HuH-7 (cell line): ENCODE data around the gene KIAA0319L.

Experiments
- DNase-seq: peaks from one replicate; pipeline ENCODE4 v3.0.0; 2011; ENCODE audit warnings: low spot score

The KIAA0319L gene

DNA sequence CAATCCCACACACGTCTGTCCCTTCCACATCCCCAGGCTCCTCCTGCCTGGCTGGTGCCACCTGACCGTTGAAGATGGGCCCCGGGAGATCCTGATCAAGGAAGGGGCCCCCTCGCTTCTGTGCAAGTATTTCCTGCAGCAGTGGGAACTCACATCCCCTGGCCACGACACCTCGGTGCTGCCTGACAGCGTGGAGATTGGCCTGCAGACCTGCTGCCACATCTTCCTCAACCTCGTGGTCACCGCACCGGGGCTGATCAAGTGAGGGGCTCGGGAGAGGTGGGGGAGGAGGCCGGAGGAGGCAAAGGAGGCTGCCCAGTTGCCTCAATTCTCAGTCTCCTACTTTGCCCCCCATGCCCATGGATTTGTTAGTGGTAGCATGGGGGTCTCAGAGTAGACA lies 6.0 kb upstream of the KIAA0319L start:
- DNase-seq: no peak

DNA sequence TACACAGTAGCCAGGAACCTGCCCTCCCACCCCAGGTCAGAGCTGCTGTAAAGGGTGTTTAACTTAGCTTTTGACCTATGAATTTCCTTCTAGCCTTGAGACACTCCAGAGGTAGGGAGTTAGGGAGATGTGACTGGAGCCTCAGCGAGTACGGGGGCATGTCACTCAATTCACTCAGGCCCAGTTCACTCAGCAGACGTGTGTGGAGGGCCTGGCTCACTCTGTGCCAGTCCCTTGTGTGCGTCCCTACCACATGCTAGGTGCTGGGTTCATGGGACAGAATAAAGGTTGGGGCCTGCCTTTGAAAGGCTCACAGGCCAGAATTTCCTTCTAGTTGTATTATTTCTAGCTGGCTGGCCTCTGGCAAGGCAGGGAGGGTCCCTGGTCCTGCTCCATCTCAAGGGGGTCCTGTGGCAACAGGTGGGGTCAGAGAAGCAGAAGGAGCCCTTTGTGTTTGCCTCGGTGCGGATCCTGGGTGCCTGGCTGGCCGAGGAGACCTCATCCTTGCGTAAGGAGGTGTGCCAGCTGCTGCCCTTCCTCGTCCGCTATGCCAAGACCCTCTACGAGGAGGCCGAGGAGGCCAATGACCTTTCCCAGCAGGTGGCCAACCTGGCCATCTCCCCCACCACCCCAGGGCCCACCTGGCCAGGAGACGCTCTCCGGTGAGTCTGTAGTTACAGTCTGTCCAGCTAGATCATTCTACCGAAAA lies 4.9 kb upstream of the KIAA0319L start:
- DNase-seq: no peak

DNA sequence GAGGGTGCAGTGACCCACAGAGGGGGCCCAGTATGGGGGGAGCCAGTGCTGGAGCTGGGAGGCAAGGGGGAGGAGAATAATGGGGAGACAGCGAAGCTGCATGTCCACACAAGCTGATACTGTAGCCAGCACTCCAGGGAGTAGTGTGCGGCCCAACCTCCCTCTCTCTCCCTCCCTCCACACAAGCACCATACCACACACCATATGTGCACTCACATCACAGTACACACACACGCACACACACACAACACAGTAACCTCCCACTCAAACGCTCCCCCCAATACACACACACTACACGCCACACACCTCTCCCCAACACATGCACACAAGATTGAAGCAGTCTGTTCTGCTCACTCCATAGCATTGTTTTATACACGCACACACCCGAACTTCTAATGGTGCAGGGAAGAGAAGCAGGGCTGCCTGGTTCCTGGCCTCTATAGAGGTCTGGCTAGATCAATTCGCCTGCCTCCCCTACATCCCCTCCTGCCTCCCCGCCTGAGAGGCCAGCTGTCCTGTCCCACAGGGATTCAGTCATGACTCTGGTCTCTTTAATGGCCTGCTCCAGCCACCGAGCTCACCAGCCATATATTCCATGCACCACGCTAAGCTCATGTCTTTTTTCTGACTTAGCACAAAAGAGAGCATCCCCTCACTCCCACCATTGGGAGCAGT lies 4.2 kb upstream of the KIAA0319L start:
- no peak for DNase-seq

DNA sequence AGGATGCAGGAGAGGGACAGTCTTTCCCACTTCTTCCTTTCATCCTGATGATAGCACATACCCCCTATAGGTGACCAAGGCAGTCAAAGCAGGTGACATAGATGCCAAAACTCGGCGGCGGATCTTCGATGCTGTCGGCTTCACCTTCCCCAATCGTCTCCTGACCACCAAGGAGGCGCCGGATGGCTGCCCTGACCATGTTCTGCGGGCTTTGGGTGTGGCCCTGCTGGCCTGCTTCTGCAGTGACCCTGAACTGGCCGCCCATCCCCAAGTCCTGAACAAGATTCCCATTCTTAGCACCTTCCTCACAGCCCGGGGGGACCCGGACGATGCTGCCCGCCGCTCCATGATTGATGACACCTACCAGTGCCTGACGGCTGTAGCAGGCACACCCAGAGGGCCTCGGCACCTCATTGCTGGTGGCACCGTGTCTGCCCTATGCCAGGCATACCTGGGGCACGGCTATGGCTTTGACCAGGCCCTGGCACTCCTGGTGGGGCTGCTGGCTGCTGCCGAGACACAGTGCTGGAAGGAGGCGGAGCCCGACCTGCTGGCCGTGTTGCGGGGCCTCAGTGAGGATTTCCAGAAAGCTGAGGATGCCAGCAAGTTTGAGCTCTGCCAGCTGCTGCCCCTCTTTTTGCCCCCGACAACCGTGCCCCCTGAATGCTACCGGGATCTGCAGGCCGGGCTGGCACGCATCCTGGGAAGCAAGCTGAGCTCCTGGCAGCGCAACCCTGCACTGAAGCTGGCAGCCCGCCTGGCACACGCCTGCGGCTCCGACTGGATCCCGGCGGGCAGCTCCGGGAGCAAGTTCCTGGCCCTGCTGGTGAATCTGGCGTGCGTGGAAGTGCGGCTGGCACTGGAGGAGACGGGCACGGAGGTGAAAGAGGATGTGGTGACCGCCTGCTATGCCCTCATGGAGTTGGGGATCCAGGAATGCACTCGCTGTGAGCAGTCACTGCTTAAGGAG lies 3.3 kb upstream of the KIAA0319L start:
- no peak for DNase-seq

DNA sequence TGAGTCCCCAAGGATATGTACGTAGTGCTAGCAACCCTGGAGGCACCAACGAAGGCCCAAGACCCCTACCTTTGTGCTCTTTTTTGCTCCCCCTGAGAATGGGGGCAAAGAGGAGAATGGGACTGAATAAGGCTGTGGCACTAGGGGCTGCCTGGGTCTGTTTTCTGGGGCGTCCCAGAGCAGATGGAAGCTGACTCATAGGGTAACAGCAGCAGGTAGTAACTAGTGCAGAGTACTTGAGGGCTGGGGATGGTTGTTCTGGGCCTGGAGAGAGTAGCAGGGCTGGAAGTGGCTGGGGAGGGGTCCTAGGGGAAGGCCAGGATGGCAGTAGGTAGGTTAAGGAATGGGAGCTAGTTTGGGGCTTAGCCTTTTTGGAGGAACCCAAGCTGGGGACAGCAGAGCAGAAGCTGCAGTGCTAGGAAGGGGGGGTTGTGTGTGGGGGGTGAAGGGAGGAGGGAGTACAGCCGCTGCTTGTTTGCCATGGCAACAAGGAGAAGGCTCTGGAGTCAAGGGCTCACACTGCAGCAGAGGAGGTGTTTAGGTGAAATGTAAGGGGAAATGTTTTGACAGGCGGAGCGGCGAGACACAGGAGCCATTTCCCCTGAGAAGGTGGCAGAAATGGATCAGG lies 2.2 kb upstream of the KIAA0319L start:
- DNase-seq: no peak

DNA sequence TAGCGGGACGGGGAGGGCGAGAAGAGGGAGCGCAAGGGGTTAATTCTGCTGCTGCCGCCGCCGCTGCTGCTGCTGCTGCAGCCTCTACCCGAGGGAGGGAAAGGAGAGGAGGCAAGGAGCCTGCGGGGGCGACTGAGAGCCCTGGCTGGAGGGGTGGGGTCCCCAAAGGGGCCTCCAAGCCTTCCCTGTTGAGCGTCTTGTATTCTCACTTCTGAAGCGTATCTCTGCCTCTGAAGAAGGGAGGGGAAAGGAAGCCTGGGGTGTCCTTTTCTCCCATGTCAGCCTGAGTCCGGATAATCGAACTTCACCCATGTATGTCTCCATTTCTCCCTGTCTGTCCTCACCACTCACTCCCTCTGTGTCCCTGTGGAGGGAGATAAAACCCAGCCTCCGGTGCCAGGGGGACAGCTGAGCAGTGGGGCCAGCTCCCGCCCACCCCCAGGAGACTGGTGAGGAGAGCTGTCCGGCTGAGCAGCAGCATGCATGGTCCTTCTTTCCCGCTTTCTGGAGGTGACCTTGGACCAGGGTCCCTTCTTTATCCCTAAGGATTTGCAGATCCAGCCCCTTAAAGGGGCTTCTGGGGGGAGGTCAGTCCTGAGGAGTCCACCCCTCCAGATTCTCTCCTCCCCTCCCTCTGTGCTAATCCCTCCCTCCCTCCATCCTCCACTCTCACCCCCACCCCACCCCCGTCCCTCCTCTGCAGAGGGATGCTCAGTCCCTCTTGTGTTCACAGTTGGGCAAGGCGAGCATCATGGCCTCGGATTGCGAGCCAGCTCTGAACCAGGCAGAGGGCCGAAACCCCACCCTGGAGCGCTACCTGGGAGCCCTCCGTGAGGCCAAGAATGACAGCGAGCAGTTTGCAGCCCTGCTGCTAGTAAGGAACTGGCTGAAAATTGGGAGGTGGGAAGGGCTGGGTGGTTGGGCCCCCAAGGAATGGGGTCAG lies 1.4 kb upstream of the KIAA0319L start:
- no peak for DNase-seq

DNA sequence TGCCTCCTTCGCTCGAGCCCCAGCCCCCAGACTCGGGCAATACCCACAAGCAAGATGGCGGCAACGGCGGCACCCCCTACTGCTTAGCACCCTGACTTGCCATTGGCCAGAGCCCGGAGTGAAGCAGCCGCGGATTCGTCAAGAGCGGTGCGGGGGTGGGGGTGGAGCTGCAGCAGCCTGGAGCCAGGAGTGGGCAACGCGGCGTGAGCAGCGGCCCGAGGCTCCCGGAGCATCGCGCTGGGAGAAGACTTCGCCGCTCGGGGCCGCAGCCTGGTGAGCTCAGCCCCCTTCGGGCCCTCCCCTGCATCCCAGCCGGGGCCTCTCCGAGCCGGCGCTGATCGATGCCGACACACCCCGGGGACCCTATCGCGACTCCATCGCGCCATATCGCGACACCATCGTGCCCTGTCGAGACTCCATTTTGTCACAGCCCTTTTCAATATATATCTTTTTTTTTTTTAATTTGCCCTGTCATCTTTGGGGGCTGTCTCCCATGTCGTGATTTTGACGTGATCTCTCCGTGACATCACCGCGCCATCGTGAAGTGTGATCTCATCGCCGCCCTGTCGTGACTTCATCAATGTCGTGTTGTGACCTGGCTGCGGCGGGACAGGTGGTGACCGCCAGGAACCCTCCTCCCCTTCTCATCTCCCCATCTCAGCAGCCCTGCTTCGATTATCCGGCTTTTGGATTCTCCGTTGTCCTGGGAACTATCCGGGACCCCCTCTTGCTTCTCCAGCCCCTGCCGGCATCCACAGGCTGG lies 589 bp upstream of the KIAA0319L start, which contains the start of gene NCDN:
Gene NCDN (plus strand): TSS at position 189 of the 763 bp plus-strand sequence. CDS start 392 bp downstream, at position 581.
- DNase-seq: peak; percentile 97

DNA sequence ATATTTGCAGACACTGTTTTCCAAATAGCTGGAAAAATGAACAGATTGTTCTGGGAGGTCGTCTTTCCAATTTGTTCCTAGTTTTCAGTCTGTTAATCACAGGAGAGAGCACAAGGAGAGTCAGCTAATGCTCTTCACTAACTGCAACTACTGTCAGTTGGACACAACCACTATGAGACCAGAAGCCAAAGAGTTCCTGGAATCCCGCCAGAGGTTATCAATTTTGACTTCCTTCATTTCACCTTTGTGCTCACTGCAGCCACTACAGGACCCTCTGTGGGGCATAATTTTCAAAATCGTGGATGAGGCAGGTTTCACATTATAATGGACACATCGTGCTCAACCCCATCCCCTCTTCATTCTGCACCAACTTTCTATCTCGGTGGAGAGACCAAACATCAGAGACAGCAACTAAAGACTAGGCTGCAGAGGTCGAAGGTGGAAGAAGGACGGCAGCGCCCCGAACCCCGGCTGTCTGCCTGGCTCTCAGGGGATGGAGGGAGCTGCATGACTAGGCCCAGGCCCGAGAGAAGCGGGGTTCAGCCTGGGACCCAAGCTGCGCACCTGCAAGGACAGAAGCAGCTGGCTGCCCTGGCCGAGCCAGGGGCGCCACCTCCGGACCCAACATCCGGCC lies 602 bp downstream of the KIAA0319L start:
- DNase-seq: no peak

DNA sequence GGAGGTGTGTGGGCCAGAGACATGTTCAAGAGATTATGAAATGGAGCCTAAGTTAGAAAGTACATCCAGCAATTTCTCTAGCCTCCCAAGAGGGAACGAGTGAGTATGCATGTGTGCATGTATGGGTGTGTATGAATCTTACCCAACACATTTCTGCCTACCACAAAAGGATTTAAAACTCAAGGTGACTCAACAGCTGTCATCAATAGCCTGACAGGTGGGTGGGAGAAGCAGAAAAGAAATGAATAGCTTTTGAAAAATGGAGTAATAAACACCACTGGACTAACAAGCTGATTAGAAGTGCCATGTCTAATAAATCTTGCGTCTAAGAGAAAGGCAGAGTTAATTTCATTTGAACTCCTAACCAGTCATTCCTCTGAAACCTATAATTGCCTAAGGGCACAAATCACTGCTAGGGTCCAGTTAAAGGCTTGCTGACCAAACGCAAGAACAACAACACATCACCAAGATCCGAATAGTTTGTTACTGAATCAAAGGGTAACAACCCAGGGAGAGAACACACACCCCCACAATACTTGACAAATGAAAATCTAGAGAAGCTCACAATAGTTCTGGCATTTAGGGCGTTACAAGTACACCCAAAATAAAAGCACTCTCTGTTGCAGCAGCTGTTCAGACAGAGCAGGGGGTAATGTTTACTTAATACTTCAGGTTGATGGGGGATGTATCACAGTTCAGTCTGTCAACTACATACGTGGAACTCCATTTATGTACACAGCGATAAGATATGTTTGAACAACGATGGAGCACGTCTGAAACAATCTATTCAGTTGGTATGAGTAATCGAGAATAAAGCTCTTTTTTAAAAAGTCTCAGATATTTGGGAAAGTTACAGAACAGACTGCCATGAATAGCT lies 1.4 kb downstream of the KIAA0319L start:
- DNase-seq: peak; percentile 71

DNA sequence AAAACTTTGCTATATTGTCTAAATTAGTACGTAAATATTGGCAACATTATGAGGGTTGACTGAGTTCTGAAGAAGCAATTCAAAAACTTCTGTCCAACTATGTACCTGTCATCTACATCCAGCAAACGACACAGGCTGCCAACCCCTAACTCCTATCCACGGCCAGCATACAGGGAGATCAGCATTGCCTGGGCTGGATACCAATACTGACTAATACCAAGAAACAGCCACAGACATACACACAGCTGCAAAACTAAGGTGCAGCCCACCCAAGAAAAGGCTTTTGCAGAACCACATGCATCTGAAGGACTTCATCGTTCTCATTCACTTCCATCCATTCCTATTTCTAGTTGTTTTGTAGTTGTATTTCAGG lies 2.0 kb downstream of the KIAA0319L start:
- DNase-seq: no peak

DNA sequence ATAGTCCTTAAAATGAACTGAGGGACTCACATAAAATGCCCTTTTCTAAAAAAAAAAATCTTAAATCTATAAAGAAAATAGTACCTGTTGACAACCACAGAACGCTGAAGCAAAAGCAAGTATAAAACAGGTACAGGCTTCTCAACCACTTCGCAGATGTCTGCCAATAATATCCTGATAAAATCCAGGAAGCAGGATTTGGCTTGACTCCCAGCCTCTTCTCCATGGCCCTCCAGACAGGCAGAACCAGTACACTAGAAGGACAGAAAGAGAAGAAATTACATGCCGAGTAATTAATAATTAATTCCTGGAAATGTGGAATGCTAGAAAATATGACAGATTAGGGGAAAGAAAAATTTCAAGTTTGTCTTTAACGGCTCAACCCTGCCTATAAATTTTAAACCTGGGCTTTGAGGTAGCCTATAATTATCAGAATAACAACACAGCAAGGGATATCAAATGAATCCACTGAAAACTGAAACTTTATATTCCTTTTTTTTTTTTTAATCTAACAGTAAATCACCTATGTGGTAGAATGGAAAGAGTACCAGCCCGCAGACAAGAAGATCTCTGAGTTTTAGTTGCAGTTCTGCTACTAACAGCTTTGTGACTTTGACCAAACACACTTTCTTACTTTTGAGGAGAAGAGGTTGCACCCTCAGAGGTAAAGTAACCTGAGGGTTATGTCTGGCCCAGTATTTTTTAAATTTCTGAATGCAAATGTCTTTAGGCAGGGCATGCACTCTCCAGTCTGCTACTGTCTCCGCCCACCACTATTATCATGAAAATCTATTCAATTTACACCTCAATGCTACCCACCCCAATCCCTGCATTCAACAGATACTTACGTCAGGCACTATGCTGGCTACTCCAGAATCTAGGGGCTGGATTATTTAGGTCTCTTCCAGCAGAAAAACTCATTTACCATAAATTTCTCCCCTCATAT lies 2.7 kb downstream of the KIAA0319L start:
- DNase-seq: no peak

DNA sequence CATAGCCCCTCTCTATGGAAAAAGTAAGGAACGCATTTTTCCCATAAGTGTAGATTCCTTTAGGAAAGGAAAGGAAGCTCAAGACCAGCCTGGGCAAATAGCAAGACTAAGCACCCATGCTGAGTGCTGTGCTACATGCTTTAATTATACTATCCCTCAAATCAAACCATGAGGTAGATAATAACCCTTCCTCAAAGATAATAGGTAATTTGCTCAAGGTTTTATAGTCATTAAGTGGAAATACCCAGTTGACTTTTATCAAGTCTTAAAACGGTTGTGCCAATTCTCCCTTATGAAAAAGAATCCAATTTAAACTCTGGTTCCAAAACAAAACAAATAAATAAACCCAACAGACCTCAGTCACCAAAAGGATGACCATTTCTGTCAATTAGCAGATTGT lies 3.4 kb downstream of the KIAA0319L start:
- no peak for DNase-seq

DNA sequence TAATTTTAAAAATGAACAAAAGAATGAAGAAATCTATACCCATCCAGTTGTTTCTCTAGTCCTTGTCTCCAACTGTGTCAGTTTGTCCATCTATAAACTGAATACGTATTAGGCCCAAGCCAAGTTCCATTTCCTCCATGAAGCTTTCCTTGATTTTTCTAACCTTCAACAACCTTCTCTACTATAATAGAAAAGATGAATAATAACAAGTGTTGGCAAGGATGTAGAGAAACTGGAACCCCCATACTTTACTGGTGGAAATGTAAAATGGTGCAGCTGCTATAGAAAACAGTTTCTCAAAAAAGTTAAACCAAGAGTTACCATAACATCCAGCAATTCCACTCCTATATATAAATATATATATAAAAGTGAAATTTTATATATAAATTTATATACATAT lies 10.6 kb downstream of the KIAA0319L start:
- DNase-seq: no peak

DNA sequence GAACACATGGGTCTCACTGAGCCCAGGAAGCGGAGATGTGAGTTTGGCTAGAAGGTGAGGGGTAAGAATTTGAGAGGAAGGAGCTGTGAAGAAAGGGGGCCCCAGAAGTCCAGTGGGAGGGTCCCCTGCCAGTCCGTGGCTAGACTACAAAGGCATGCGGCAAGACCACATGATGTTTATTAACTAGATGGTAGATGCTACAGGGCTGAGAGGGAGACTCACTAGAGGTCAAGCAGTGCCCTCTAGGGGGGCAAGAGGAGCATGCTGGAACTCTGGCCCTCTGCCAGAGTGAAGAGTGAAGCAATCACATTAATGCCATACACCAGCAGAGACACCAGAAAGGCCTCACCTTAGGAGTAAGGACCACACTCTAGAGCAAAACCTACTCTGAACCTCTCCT lies 12.2 kb downstream of the KIAA0319L start:
- DNase-seq: peak; percentile 56

DNA sequence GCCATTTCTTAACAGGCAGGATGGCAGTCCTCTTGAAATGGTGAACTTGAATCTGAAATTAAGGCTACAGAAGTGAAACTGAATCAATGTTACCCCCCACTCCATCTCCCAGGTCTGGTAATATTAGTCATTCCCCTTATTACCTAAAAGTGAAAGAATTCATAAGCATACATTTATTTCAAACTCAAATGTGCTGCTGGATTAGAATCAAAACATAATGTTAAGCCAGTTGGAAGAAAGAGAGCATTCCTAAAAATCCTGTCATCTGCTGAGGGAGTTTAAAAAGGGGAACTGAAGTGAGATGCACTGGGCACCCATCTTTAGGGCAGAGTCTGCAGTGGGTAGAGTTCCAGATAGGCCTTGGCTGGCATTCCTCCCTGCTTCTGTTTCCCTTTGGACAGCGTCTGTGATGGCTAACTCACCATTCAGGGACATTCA lies 17.4 kb downstream of the KIAA0319L start:
- no peak for DNase-seq

DNA sequence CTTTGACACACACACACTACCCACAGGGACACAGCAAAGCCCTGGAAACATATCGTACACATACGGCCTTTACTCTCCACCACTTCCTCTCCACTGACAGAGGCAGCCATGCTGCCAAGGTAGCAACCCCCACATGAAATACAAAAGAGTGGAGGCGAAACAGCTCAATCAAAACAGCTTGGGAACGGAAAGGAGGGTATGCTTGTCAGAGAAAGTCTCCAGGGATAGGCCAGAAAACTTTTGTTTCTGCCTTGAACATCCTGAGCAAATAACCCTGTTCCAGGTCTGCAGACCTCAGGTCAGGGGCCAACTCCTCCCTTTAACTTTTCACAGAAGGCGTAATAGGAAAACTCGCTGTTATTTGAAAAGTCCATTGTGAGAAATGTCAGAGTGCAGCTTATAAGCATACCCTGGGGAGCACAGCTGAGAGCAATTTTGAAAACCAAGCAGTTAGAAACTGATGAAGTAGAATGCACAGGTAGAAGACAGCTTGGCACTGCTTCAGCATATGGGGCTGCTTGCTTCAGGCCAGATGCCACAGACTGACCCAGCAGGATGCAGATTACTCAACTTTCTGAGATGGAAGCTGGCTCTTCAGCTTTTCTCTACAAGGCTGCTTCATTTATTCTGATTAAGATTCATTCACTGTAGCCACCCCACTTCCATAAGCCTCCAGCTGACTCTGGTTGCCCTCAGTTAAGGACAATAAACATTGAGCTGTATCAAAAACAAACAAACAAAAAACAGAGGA lies 18.0 kb downstream of the KIAA0319L start:
- no peak for DNase-seq

DNA sequence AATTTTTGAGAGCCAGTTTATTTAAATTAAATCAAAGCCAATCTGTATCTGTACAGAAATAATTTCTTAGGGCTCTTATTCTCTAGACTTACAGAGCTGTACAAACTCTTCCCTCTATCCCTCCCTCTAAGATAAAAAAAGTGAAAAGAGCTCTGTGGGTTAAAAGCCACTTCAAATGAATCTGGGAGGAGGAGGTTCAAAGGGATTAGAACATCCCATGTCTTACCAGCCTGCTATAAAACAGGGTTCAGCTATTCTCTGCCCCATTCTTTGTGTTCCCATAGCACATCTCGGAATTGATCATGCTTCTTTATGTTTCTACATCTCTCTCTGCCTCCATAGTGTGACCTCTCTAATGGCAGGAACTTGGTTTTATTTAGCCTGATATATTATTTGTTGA lies 19.4 kb downstream of the KIAA0319L start:
- no peak for DNase-seq
